PC-9 (cell line): ENCODE results near the gene SREK1IP1. TPM values are rescaled to one million over a fixed set of nuclear protein-coding genes. Genes with fewer than 3 reads are reported as not detected.

Experiments used
- BruUV-seq: library from RNA; stranded (reverse); fragments of 400-500 nt; replicated peaks from 2 replicates; lab custom pipeline; 2021; lab: Mats Ljungman, UMichigan
- CTCF ChIA-PET: fragments of 300-600 bp; sonication (Branson Sonifier 250); formaldehyde crosslinking; loops from one replicate; lab custom pipeline; 2022; ENCODE audit warnings: antibody characterized with exemption; lab: Charles Lee
- POLR2A ChIA-PET: fragments of 300-600 bp; sonication (Branson Sonifier 250); formaldehyde crosslinking; loops from one replicate; lab custom pipeline; 2022; ENCODE audit warnings: antibody characterized with exemption; ENCODE audit not compliant: unreplicated experiment; lab: Charles Lee
- DNase-seq, 2 experiments: peaks; one replicate each; pipeline versions ENCODE4 v3.0.0 to v3.0.0-alpha.2; 2015 to 2022; ENCODE audit warnings: mixed read lengths in 1 of 2
- H2AFZ ChIP-seq: fragments of 200-600 bp; sonication (generic); 2 replicates; pipeline ENCODE4 v1.8.1; 2017; ENCODE audit warnings: antibody characterized with exemption
- H3F3A ChIP-seq: fragments of 200-600 bp; sonication (generic); 2 replicates; pipeline ENCODE4 v1.8.1; 2017; ENCODE audit warnings: antibody characterized with exemption, mild to moderate bottlenecking, low read depth; ENCODE audit not compliant: insufficient read depth
- H3K27ac ChIP-seq: fragments of 200-600 bp; sonication (generic); 2 replicates; pipeline ENCODE4 v1.6.1; 2016; ENCODE audit warnings: mixed run types
- H3K27me3 ChIP-seq: fragments of 200-600 bp; sonication (generic); 2 replicates; pipeline ENCODE4 v1.6.1; 2016; ENCODE audit warnings: low read depth, mixed run types; ENCODE audit not compliant: insufficient read depth
- H3K36me3 ChIP-seq: fragments of 200-600 bp; sonication (generic); 2 replicates; pipeline ENCODE4 v1.6.1; 2016; ENCODE audit warnings: low read depth, mixed run types
- H3K4me1 ChIP-seq: fragments of 200-600 bp; sonication (generic); replicated peaks from 2 replicates; pipeline ENCODE4 v1.6.1; 2016; ENCODE audit warnings: mixed run types; ENCODE audit not compliant: insufficient read depth
- H3K4me2 ChIP-seq: fragments of 200-600 bp; sonication (generic); 2 replicates; pipeline ENCODE4 v1.6.1; 2017; ENCODE audit warnings: mixed run types
- H3K4me3 ChIP-seq: fragments of 200-600 bp; sonication (generic); 2 replicates; pipeline ENCODE4 v1.6.1; 2016; ENCODE audit warnings: mixed run types
- H3K79me2 ChIP-seq: fragments of 200-600 bp; sonication (generic); 2 replicates; pipeline ENCODE4 v1.6.1; 2017; ENCODE audit warnings: low read depth, mixed run types
- H3K9me2 ChIP-seq: fragments of 200-600 bp; sonication (generic); 2 replicates; pipeline ENCODE4 v1.8.1; 2017; ENCODE audit warnings: mild to moderate bottlenecking; ENCODE audit not compliant: insufficient read depth
- H3K9me3 ChIP-seq: fragments of 200-600 bp; sonication (generic); 2 replicates; pipeline ENCODE4 v1.8.1; 2016; ENCODE audit warnings: low read depth; ENCODE audit not compliant: insufficient read depth
- H4K20me1 ChIP-seq: fragments of 200-600 bp; sonication (generic); 2 replicates; pipeline ENCODE4 v1.8.1; 2017; ENCODE audit not compliant: insufficient read depth
- EZH2 ChIP-seq: fragments of 200-600 bp; sonication (generic); IDR thresholded peaks from 2 replicates; pipeline ENCODE4 v1.8.0; 2017; ENCODE audit warnings: antibody characterized with exemption, low read depth
- intact Hi-C: fragments of 100-400 bp; cut with micrococcal nuclease; formaldehyde crosslinking; loops from one replicate; pipeline ENCODE4 v1.10.0; 2022; ENCODE audit not compliant: unreplicated experiment
- total RNA-seq: library from RNA; stranded (reverse); gene quantifications from 2 replicates; pipeline ENCODE4 v1.2.3, GENCODE V29; 2021
- TF ChIP-seq, protein P1 (sequence below): fragments of 200-600 bp; sonication (generic); conservative IDR thresholded peaks from 2 replicates; pipeline ENCODE4 v1.6.1; 2017; ENCODE audit warnings: mixed run types, antibody characterized with exemption, mild to moderate bottlenecking, moderate library complexity

SREK1IP1 gene
- total RNA-seq, 1 experiment from 2014 or later = 10.9 TPM

DNA sequence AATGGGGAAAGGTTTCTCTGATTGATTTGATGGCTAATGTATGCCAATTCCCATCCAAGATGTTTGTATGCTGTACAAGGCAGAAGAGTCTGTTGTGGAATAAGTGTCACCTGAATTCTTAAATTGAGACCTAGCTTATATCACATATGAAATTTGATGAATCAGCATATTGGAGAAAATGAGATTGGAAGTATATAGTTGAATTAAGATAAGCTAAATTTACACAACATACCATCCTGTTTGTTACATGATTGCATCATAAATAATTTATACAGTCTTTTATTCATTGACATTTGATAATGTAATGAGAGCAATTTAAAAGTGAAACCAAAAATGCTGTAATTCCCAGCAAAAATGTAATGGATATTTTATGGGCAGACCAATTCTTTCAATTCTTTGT, 1.4 kb upstream of the SREK1IP1 start:
- H3K4me2 ChIP-seq = peak overlapping the region; percentile 96
- ChIA-PET CTCF (no interaction called here), POLR2A (no interaction called here)
- H3K36me3 ChIP-seq = 0 out of 2 replicates have a peak, but pooled peaks cover 1% of the 10 kb centered on the region
- DNase-seq = no peak
- H3K27me3 ChIP-seq = no peaks in the 10 kb centered on the region
- peaks cover 38% of the 10 kb centered on the region for H3K4me1 ChIP-seq
- no peak overlapping the region for H3K27ac ChIP-seq
- peaks cover 59% of the 10 kb centered on the region for H3K79me2 ChIP-seq
- H3K9me2 ChIP-seq = no peaks in the 10 kb centered on the region
- H3K4me3 ChIP-seq = peak overlapping the region; percentile 86
- H3K9me3 ChIP-seq = no peaks in the 10 kb centered on the region
- H3F3A ChIP-seq = peaks cover 22% of the 10 kb centered on the region
- H4K20me1 ChIP-seq = no peaks in the 10 kb centered on the region
- TF ChIP-seq EZH2 = no peak
- TF ChIP-seq, protein P1, sequence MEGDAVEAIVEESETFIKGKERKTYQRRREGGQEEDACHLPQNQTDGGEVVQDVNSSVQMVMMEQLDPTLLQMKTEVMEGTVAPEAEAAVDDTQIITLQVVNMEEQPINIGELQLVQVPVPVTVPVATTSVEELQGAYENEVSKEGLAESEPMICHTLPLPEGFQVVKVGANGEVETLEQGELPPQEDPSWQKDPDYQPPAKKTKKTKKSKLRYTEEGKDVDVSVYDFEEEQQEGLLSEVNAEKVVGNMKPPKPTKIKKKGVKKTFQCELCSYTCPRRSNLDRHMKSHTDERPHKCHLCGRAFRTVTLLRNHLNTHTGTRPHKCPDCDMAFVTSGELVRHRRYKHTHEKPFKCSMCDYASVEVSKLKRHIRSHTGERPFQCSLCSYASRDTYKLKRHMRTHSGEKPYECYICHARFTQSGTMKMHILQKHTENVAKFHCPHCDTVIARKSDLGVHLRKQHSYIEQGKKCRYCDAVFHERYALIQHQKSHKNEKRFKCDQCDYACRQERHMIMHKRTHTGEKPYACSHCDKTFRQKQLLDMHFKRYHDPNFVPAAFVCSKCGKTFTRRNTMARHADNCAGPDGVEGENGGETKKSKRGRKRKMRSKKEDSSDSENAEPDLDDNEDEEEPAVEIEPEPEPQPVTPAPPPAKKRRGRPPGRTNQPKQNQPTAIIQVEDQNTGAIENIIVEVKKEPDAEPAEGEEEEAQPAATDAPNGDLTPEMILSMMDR = no peak
- BruUV-seq = no TSS peak
- intact Hi-C loops = no loop called here
- peak overlapping the region; percentile 93 for H2AFZ ChIP-seq

DNA sequence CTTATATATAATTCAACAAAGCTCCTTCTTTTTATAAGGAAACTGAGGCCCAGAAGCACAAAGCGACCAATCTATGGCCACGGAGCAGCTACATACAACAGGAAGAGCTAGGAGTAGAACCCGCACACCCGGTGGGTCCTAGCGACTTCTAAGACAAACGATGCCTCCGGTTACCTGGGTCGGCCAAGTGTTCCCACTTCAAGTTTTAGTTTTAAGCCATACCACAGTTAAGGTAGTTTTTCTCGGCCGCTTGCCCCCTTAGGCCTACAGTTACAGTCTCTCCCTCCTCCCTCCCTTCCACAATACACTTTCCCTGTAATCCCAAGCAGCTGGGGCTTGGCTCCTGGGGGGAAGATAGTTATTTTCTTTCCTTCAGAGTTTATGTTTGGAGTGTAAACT, 533 bp downstream of the SREK1IP1 start:
- Histone ChIP-seq H3K4me2 (peak overlapping the region; percentile 96), H3K9me2 (no peaks in the 10 kb centered on the region), H3K4me3 (peak overlapping the region; percentile 86), H3K36me3 (0 out of 2 replicates have a peak, but pooled peaks cover 4% of the 10 kb centered on the region), H3K79me2 (peaks cover 68% of the 10 kb centered on the region), H2AFZ (peak overlapping the region; percentile 93), H4K20me1 (no peaks in the 10 kb centered on the region), H3K27me3 (no peaks in the 10 kb centered on the region), H3K27ac (peak overlapping the region; percentile 63), H3K9me3 (no peaks in the 10 kb centered on the region), H3F3A (peaks cover 22% of the 10 kb centered on the region), H3K4me1 (peaks cover 38% of the 10 kb centered on the region)
- CTCF ChIA-PET = no interaction called here
- TF ChIP-seq, protein P1 = no peak
- TF ChIP-seq EZH2 = no peak
- no peak for DNase-seq
- intact Hi-C loops = no loop called here
- BruUV-seq = TSS peak; percentile 37
- POLR2A ChIA-PET = interaction anchor here (0.5 to 0.6 kb wide), 2 partner anchors 109 to 630 kb away, joined by 3 to 5 read pairs; no protein-coding TSS in a partner anchor

DNA sequence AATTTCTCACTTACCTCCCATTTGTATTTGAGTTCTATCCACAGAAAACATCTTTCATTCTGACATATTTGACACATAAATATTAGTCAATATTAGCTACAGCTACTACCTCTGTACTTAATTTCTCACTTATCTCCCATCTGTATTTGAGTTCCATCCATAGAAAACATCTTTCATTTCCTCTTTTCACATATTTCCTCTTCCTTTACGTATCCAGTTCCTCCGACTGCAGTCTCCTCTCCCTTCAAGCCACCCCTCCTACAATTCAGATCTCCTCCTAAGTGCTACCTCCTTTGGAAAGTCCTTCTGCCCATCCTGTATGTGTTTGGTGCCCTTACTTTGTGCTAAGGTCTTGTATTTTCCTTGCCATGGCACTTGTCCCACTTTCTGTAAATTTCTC, 1.6 kb downstream of the SREK1IP1 start:
- H3K4me2 ChIP-seq = peak overlapping the region; percentile 96
- no TSS peak for BruUV-seq
- intact Hi-C loops = no loop called here
- peaks cover 68% of the 10 kb centered on the region for H3K79me2 ChIP-seq
- H3K27me3 ChIP-seq = no peaks in the 10 kb centered on the region
- no peaks in the 10 kb centered on the region for H3K9me3 ChIP-seq
- POLR2A ChIA-PET = no interaction called here
- no peaks in the 10 kb centered on the region for H4K20me1 ChIP-seq
- peaks cover 22% of the 10 kb centered on the region for H3F3A ChIP-seq
- H3K27ac ChIP-seq = peak overlapping the region; percentile 76
- H3K4me1 ChIP-seq = peaks cover 38% of the 10 kb centered on the region
- TF ChIP-seq EZH2 = no peak
- TF ChIP-seq, protein P1 = no peak
- no peak overlapping the region for H2AFZ ChIP-seq
- 0 out of 2 replicates have a peak, but pooled peaks cover 4% of the 10 kb centered on the region for H3K36me3 ChIP-seq
- H3K9me2 ChIP-seq = no peaks in the 10 kb centered on the region
- CTCF ChIA-PET = no interaction called here
- no peak for DNase-seq
- H3K4me3 ChIP-seq = peak overlapping the region; percentile 86; the same call in 1 of the 2 replicates
